Stimulated activated naive CD8-positive, alpha-beta T cell treated with anti-CD3 and anti-CD28 coated beads, Interleukin-15, Interleukin-2, amounts not matched to agents 100 ng/mL and 50 ng/mL, for 24 hours (primary cell): ENCODE measurements around the gene PRPH.

Source experiments
- H3K27ac Mint-ChIP-seq: one replicate; pipeline ENCODE4 v1.8.0; 2021; ENCODE audit warnings: mild to moderate bottlenecking, mixed read lengths
- H3K27me3 Mint-ChIP-seq: one replicate; pipeline ENCODE4 v1.8.0; 2021; ENCODE audit warnings: mixed read lengths
- H3K36me3 Mint-ChIP-seq: one replicate; pipeline ENCODE4 v1.8.0; 2021; ENCODE audit warnings: low read depth, mixed read lengths
- H3K4me1 Mint-ChIP-seq: one replicate; pipeline ENCODE4 v1.8.0; 2021; ENCODE audit warnings: low read depth, mixed read lengths
- H3K4me3 Mint-ChIP-seq: one replicate; pipeline ENCODE4 v1.8.0; 2021; ENCODE audit warnings: mild to moderate bottlenecking, mixed read lengths
- H3K9me3 Mint-ChIP-seq: one replicate; pipeline ENCODE4 v1.8.0; 2021; ENCODE audit warnings: mixed read lengths

Gene PRPH

DNA sequence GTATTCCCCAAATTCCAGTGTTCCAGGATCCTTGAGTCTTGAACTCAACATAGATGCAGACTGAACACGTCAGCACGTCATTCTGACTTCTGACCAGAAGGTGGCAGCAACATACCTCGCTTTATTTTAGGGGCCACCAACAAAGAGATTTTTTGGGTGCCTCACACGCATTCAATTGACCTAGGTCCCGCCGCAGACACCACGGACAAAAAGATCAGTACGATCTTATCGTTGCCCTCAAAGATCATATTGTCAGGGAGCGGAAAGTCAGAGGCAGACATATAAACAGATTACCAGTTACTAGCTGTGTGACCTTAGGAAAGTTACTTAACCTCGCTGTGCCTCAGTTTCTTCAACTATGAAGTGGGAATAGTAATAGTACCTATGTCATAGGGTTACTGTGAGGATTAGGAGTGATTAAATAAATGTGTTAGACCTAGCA lies 6.5 kb upstream of the PRPH start:
- no peaks in the 10 kb centered on the region for H3K4me1 Mint-ChIP-seq
- no peak overlapping the region for H3K27ac Mint-ChIP-seq
- peaks cover 36% of the 10 kb centered on the region for H3K27me3 Mint-ChIP-seq
- no peaks in the 10 kb centered on the region for H3K9me3 Mint-ChIP-seq
- H3K4me3 Mint-ChIP-seq = no peak overlapping the region
- H3K36me3 Mint-ChIP-seq = no peaks in the 10 kb centered on the region

DNA sequence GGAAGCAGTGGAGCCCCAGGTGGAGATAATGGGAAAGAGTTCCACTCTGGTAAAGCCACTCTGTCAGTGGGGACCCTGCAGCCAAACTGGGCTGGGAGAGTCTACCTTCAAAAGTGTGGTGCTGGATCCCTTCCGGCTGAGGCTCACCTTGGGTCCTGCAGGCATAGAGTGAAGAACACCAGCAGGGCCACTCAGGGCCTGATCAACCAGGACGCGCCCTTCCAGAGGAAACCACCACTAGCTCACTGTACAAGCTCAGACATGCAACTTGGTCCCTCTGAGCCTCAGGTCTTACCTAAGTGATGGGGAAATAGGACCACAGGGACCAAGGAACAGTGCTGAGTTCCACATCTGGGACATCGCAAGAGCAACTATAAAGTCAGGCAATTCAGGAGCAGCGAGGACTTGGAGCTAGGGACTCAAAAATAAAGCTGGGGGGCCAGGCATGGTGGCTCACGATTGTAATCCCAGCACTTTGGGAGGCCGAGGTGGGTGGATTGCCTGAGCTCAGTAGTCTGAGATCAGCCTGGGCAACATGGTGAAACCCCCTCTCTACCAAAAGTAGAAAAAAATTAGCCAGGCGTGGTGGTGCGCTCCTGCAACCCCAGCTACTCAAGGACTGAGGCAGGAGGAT lies 5.9 kb upstream of the PRPH start:
- H3K27ac Mint-ChIP-seq = no peak overlapping the region
- no peaks in the 10 kb centered on the region for H3K4me1 Mint-ChIP-seq
- H3K9me3 Mint-ChIP-seq = no peaks in the 10 kb centered on the region
- no peaks in the 10 kb centered on the region for H3K36me3 Mint-ChIP-seq
- no peak overlapping the region for H3K4me3 Mint-ChIP-seq
- H3K27me3 Mint-ChIP-seq = peaks cover 41% of the 10 kb centered on the region

DNA sequence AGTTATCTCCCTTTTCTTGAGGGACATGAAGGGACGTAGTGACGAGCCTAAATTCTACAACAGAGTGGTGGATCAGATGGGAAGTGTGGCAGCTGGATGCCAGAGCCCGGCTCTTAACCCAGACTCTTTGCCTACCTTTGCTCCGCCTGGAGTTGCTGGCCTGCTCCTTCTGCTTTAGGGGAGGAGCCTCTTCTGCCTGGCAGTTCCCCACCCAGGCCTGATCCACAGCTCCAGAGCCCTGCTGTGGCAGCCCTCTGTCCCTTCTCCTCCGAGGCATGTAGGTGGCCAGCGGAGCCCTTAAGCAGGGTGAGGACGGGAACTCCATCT lies 2.3 kb upstream of the PRPH start:
- H3K27me3 Mint-ChIP-seq = peaks cover 47% of the 10 kb centered on the region
- no peak overlapping the region for H3K27ac Mint-ChIP-seq
- H3K4me3 Mint-ChIP-seq = no peak overlapping the region
- no peaks in the 10 kb centered on the region for H3K36me3 Mint-ChIP-seq
- H3K9me3 Mint-ChIP-seq = no peaks in the 10 kb centered on the region
- peaks cover 16% of the 10 kb centered on the region for H3K4me1 Mint-ChIP-seq

DNA sequence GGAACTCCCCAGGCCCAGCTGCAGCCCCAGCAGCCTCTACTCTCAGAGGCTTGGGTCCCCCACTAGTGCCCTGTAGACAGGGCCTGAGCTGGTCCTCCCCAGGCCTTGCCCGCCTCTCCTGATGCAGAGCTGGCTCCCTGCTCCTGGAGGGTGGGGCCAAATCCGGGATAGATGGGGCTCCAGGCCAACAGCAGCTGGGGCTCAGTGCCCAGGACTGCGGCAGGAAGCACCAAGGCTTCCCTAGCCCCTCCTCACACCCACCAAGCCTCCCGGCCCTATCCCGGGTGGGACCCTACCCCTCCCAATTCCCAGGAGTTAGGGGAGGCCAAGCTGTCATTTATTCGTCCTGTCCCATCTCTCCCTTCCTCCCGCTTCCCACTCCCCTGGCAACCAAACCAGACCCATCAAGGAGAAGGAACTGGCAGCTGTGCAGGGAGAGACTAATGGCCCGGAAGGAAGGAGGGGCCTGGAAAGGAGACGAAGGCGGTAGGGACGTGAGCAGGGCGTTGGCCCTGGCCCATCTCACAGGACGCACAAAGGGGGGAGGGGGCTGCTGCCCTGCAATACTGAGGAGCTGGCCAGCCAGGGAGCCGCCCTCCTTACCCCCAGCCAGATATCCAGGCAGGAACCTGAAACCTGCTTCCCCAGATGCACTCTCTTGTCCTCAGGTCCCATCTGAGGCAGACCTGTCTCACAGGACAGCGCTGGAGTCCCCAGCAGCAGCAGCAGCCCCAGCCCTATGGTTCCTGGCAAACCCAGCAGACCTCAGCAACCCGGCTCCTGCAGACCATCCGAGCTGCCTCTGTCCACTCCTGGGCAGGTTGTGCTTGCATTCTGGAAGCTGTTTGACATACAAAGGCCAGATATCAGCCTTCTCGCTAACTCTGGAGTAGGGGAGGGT lies 1.6 kb upstream of the PRPH start:
- Mint-ChIP-seq H3K27ac (no peak overlapping the region), H3K4me3 (no peak overlapping the region), H3K4me1 (peaks cover 19% of the 10 kb centered on the region), H3K9me3 (no peaks in the 10 kb centered on the region), H3K36me3 (no peaks in the 10 kb centered on the region), H3K27me3 (peaks cover 47% of the 10 kb centered on the region)

DNA sequence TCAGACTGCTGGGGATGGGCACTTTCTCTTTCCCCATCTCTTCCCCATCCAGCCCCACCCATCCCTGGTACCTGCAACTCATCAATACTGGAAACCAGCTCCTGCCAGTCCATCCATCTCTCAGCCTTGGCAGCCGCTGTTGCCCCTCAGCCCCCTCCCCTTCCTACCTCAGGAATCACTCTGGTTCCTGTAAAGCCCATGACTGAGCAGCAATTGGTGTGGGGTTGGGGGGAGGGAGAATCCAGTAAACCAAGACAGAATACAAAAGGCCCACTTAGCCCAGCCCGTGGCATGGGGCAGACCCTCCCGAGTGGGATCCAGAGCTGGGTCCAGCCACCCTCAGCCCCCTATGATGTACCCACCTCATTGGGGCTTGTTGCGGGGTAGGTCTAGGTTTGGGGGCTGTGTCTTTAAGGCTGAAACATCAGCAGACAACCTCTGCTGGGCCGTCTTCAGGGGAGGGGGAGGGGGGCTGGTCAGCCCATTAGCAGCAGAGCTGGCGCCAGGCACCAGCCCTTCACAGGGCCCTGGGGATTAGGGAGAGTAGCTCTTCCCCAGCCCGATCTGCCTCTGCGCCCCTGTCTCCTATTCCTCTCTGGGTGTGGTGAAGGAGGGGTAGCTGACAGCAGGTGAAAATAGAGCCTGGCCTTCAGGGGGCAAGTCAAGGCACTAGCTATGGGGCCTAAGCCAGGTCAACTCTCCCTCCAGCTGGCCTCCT lies 702 bp upstream of the PRPH start:
- H3K27me3 Mint-ChIP-seq = peaks cover 51% of the 10 kb centered on the region
- H3K9me3 Mint-ChIP-seq = no peaks in the 10 kb centered on the region
- peaks cover 19% of the 10 kb centered on the region for H3K4me1 Mint-ChIP-seq
- H3K27ac Mint-ChIP-seq = no peak overlapping the region
- no peaks in the 10 kb centered on the region for H3K36me3 Mint-ChIP-seq
- no peak overlapping the region for H3K4me3 Mint-ChIP-seq

- Mint-ChIP-seq H3K4me1 (peaks cover 19% of the 10 kb centered on the region), H3K4me3 (no peak overlapping the region), H3K27me3 (peaks cover 51% of the 10 kb centered on the region), H3K36me3 (no peaks in the 10 kb centered on the region), H3K27ac (no peak overlapping the region), H3K9me3 (no peaks in the 10 kb centered on the region)
These were observed 204 bp upstream of the PRPH start for GRCh38 chr12:49294804-49295081.

DNA sequence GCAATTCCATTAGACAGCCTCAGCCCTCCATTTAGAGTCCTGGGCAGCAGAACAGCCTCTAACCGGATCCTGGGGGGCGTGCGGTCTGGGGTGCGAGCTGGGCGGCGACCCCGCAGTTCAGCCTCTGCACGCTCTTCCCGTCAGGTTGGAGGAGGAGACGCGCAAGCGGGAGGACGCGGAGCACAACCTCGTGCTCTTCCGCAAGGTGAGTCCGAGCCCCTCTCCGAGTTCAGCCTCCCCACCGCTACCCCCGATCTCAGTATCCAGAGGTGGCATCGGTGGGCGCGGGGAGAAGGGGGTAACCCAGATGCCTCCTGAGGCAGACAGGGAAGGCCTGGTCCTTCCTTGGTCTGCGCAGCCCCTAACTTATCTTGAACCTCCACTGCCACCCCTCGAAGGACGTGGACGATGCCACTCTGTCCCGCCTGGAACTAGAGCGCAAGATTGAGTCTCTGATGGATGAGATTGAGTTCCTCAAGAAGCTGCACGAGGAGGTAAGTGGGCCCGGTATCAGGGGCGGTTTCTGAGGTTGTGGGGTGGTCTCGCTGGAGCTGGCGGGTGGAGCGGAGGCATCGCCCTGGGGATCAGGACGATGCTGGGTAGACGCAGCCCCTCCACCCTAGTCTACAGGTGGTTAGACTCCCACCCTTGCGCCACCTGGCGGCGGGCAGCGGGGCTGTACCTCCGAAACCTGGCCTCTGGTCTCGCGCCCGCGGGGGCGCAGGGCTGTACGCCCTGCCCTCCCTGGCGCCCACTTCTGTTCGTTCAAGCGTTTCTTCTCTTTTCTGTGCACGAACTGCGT lies 1.3 kb downstream of the PRPH start:
- Mint-ChIP-seq H3K4me3 (no peak overlapping the region), H3K4me1 (peaks cover 19% of the 10 kb centered on the region), H3K27me3 (peaks cover 53% of the 10 kb centered on the region), H3K36me3 (no peaks in the 10 kb centered on the region), H3K27ac (no peak overlapping the region), H3K9me3 (no peaks in the 10 kb centered on the region)

- Mint-ChIP-seq H3K27ac (no peak overlapping the region), H3K36me3 (no peaks in the 10 kb centered on the region), H3K4me1 (peaks cover 23% of the 10 kb centered on the region), H3K27me3 (peaks cover 54% of the 10 kb centered on the region), H3K9me3 (no peaks in the 10 kb centered on the region), H3K4me3 (peak overlapping the region; percentile 49)
These were observed 2.1 kb downstream of the PRPH start for GRCh38 chr12:49296836-49297694.

DNA sequence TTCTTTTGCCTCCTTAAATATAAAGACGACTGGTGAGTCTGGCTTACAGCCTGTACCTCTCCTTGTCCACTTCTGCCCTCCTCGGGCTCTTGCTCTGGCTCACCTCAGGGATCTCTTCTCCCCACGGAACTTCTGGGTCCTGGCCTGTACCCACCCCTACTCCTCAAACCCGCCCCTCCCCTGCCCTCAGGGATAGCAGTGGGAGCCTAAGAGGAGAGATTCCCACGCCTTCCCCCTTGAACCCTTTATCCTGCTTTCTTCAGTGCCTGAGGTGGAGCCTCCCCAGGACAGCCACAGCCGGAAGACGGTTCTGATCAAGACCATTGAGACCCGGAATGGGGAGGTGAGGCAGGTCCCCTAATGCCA lies 2.7 kb downstream of the PRPH start:
- H3K36me3 Mint-ChIP-seq = no peaks in the 10 kb centered on the region
- peaks cover 57% of the 10 kb centered on the region for H3K27me3 Mint-ChIP-seq
- H3K4me3 Mint-ChIP-seq = no peak overlapping the region
- H3K4me1 Mint-ChIP-seq = peaks cover 23% of the 10 kb centered on the region
- H3K9me3 Mint-ChIP-seq = no peaks in the 10 kb centered on the region
- no peak overlapping the region for H3K27ac Mint-ChIP-seq

DNA sequence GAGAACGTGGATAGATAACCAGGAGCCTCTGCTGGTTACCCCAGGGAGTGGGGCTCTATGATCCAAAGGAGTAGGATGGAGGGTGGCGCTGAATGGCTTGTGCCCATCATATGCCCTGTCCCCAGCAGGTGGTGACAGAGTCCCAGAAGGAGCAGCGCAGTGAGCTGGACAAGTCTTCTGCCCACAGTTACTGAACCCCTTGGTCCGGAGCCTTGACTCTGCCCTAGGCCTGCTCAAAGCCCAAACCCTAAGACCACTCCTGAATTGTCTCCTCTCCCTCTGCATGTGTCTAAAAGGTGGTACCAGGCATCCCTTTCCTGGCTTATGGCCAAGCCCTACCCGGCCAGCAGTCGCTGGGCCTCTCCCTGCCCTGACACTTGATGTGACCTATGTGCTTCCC lies 3.2 kb downstream of the PRPH start:
- peaks cover 23% of the 10 kb centered on the region for H3K4me1 Mint-ChIP-seq
- peaks cover 62% of the 10 kb centered on the region for H3K27me3 Mint-ChIP-seq
- H3K27ac Mint-ChIP-seq = no peak overlapping the region
- no peaks in the 10 kb centered on the region for H3K36me3 Mint-ChIP-seq
- H3K9me3 Mint-ChIP-seq = no peaks in the 10 kb centered on the region
- H3K4me3 Mint-ChIP-seq = no peak overlapping the region

DNA sequence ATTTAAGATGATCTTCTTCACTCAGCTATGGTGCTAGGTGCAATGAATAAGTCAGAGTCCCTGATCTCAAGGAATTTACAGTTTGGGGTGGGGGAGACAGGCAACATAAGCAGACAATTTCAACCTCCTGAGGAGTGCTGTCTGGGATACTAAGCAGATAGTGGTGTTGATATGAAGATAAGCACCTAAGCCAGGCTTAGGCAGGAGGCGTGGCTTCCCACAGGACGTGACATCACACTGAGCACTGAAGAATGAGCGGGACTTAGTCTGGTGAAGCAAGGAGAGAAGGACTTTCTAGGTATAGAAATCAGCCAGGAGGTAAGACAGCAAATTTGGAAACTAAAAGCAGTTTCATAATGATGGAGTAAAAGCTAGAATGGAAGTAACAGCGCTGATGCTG lies 6.8 kb downstream of the PRPH start:
- Mint-ChIP-seq H3K27ac (peak overlapping the region; percentile 32), H3K4me1 (peaks cover 16% of the 10 kb centered on the region), H3K36me3 (no peaks in the 10 kb centered on the region), H3K4me3 (no peak overlapping the region), H3K27me3 (peaks cover 55% of the 10 kb centered on the region), H3K9me3 (no peaks in the 10 kb centered on the region)

GRCh38 chr12:49304161-49304560 lies 9.2 kb downstream of the PRPH start:
- Mint-ChIP-seq H3K27ac (no peak overlapping the region), H3K9me3 (no peaks in the 10 kb centered on the region), H3K36me3 (no peaks in the 10 kb centered on the region), H3K4me3 (no peak overlapping the region), H3K27me3 (peaks cover 46% of the 10 kb centered on the region), H3K4me1 (peaks cover 4% of the 10 kb centered on the region)

DNA sequence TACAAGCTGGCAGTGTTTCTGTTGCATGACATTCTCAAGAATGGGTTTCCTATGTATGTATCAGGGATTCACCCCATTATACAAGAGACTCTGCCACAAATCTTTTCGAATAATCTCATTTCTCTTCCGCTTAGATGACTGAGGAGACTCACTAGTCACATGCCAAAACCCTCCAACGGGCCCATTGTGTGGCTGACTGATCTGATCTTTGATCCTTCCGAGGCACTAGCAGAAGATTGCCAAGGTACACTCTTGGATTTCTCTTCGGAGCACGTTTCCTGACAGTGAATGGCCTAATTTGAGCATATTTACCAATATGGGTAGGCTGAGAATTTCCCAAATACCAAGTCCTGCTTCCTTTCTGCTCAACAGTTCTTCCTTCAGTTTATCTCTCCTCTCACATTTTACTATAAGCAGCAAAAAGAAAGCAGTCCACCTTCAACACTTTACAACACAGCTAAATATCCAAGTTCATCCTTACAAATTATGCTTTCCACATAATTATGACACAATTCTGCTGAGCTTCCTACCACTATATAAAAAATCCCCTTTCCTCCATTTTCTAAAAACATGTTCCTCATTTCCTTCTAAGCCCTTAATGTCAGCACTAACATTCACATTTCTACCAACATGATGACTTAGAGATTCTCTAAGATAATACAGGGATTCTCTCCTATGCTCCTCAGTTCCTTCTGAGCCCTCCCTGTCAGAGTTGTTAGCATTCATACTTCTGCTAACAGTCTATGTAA lies 11.0 kb downstream of the PRPH start:
- Mint-ChIP-seq H3K4me1 (peaks cover 4% of the 10 kb centered on the region), H3K27ac (no peak overlapping the region), H3K27me3 (peaks cover 45% of the 10 kb centered on the region), H3K4me3 (no peak overlapping the region), H3K9me3 (no peaks in the 10 kb centered on the region), H3K36me3 (no peaks in the 10 kb centered on the region)

DNA sequence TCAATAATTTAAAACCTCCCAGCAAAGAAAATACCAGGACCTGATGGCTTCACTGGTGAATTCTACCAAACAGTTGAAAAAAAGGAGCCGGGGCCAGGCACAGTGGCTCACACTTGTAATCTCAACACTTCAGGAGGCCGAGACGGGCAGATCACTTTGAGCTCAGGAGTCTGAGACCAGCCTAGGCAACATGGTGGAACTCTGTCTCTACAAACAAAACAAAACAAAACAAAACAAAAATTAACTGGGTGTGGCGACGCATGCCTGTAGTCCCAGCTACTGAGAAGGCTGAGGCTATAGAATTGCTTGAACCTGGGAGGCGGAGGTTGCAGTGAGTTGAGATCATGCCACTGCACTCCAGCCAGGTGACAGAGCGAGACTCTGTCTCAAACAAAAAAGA lies 14.4 kb downstream of the PRPH start:
- peaks cover 28% of the 10 kb centered on the region for H3K27me3 Mint-ChIP-seq

More for the DNA sequence above, 14.4 kb downstream of the PRPH start:
- no peaks in the 10 kb centered on the region for H3K36me3 Mint-ChIP-seq
- H3K4me3 Mint-ChIP-seq = no peak overlapping the region
- H3K4me1 Mint-ChIP-seq = no peaks in the 10 kb centered on the region
- H3K9me3 Mint-ChIP-seq = no peaks in the 10 kb centered on the region
- no peak overlapping the region for H3K27ac Mint-ChIP-seq
